ENCODE measurements around the gene KRTAP4-7. TPM values are rescaled to one million over a fixed set of nuclear protein-coding genes. Genes with fewer than 3 reads are reported as not detected.
"Not testable (repeated sequence)": the region's sequence is repeated elsewhere in the genome, so short reads cannot be mapped to it uniquely, and the experiment has no call there.

KRTAP4-7 gene
- total RNA-seq, result 10 to 100 TPM in 1 of 4 donors, 1 to 10 TPM in 1, under 1 TPM in 1, not detected in 1; 0.54 to 73.1 (median 2.4) TPM

DNA sequence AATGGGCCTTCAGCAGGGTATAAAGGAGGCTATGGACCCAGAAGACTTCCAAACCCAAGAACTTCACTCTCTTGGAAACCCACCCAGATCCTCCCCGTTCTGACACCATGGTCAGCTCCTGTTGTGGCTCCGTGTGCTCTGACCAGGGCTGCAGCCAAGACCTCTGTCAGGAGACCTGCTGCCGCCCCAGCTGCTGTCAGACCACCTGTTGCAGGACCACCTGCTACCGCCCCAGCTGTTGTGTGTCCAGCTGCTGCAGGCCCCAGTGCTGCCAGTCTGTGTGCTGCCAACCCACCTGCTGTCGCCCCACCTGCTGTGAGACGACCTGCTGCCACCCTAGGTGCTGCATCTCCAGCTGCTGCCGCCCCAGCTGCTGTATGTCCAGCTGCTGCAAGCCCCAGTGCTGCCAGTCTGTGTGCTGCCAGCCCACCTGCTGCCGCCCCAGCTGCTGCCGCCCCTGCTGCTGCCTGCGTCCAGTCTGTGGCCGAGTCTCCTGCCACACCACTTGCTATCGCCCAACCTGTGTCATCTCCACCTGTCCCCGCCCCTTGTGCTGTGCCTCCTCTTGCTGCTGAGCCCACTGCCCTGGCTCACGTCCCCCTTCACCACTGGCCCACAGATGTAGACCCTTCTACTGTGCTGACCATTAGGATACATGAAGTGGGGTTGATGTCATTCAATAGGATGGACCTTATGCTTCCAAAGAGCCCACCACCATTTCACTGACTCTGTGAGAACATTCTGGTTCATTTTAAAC is at the start of gene KRTAP4-7:
Gene KRTAP4-7, plus strand, starts transcription at position 51 of the 757 bp plus-strand sequence. Its CDS starts 57 bp downstream, at position 108.
- DNase-seq (ENCODE audit: low spot score in 2 of 2), result peak in 1 of 2 donors; percentile 54
- intact Hi-C loops (cut with DNase I; ENCODE audit: low total_unique reads); H3K4me3 ChIP-seq (ENCODE audit: low read depth, poor library complexity, severe bottlenecking): not testable (repeated sequence)
- WGBS, 2 donors, result 84 to 87% methylated on average over 7 to 11 of the region's 14 CpGs

DNA sequence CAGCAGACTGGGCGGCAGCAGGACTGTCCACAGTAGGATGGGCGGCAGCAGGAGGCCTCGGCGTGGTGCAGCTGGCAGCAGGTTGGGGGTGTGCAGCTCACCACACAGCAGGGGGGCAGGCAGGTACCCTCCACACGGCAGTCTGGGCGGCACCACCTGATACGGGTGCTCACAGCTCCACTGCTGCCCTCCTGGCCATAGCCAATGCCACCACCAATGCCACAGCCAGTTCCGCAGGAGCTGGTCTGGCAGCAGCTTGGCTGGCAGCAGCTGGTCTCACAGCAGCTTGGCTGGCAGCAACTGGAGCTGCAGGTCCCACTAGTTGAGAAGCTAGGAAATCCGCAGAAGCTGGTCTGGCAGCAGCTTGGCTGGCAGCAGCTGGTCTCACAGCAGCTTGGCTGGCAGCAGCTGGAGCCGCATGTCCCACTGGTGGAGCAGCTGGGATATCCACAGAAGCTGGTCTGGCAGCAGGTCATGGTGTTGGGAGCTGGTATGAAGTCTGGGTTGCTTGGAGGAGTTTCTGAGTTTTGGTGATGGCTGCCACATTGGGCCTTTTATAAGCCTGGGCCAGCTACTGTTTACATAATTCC is 49.5 kb upstream of the KRTAP4-7 start, which contains the start of gene KRTAP1-3:
Gene KRTAP1-3, minus strand, starts transcription at position 529 of the 590 bp plus-strand sequence. Its CDS starts 53 bp downstream, at position 476.
- WGBS, 2 donors, result 77 to 78% methylated on average over 7 to 8 of the region's 10 CpGs
- H3K4me3 ChIP-seq (ENCODE audit: low read depth, poor library complexity, severe bottlenecking); intact Hi-C loops (cut with DNase I; ENCODE audit: low total_unique reads); DNase-seq (ENCODE audit: low spot score in 2 of 2): not testable (repeated sequence)

DNA sequence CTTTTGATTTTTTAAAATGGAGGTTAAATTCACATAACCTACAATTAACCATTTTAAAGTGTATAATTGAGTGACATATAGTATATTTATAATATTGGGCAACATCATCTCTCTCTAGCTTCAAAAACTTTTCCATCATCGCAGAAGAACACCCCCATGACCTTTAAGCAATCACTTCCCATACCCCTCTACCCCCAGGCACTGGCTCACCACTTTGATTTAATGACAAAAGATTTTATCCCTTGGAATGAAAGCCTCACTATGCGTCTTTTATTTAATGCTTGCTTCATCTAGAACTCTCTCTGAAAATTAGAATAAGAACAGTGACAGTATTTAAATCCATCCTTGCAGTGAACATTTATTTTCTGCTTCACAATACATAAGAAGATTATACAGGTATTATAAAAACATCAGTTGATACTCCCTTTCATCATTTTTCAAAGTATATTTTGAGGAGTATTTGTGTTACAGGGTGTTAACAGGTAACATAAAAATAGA is 46.0 kb upstream of the KRTAP4-7 start:
- DNase-seq (ENCODE audit: low spot score in 2 of 2), result no peak
- intact Hi-C loops (cut with DNase I; ENCODE audit: low total_unique reads), result no loop called here
- no peak for TF ChIP-seq POLR2A (IDR thresholded peaks at IDR 0.05)
- TF ChIP-seq, protein P1, sequence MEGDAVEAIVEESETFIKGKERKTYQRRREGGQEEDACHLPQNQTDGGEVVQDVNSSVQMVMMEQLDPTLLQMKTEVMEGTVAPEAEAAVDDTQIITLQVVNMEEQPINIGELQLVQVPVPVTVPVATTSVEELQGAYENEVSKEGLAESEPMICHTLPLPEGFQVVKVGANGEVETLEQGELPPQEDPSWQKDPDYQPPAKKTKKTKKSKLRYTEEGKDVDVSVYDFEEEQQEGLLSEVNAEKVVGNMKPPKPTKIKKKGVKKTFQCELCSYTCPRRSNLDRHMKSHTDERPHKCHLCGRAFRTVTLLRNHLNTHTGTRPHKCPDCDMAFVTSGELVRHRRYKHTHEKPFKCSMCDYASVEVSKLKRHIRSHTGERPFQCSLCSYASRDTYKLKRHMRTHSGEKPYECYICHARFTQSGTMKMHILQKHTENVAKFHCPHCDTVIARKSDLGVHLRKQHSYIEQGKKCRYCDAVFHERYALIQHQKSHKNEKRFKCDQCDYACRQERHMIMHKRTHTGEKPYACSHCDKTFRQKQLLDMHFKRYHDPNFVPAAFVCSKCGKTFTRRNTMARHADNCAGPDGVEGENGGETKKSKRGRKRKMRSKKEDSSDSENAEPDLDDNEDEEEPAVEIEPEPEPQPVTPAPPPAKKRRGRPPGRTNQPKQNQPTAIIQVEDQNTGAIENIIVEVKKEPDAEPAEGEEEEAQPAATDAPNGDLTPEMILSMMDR (IDR thresholded peaks at IDR 0.05), result no peak
- no peak overlapping the region for H3K4me3 ChIP-seq (ENCODE audit: low read depth, poor library complexity, severe bottlenecking)
- WGBS, 2 donors, result 79 to 88% methylated on average over 2 of the region's 2 CpGs

DNA sequence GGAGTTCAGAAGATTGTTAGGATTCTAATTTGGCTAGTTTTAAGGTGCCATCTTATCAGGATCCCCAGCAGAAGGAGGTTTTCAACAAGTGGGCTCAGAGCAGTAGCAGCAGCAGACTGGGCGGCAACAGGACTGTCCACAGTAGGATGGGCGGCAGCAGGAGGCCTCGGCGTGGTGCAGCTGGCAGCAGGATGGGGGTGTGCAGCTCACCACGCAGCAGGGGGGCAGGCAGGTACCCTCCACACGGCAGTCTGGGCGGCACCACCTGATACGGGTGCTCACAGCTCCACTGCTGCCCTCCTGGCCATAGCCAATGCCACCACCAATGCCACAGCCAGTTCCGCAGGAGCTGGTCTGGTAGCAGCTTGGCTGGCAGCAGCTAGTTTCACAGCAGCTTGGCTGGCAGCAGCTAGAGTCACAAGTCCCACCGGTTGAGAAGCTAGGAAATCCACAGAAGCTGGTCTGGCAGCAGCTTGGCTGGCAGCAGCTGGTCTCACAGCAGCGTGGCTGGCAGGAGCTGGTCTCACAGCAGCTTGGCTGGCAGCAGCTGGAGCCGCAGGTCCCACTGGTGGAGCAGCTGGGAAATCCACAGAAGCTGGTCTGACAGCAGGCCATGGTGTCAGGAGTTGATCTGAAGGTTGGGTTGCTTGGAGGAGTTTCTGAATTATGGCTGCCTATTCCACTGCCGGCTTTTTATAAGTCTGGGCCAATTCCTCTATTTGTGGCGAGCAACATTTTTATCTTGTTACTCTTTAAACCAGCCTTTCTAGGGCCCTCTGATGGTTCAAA is 43.0 kb upstream of the KRTAP4-7 start, which contains the start of gene KRTAP1-1:
Gene KRTAP1-1, minus strand, starts transcription at position 668 of the 789 bp plus-strand sequence. Its CDS starts 53 bp downstream, at position 615.
- WGBS, 2 donors, result 48 to 70% methylated on average over 10 to 13 of the region's 14 CpGs

DNA sequence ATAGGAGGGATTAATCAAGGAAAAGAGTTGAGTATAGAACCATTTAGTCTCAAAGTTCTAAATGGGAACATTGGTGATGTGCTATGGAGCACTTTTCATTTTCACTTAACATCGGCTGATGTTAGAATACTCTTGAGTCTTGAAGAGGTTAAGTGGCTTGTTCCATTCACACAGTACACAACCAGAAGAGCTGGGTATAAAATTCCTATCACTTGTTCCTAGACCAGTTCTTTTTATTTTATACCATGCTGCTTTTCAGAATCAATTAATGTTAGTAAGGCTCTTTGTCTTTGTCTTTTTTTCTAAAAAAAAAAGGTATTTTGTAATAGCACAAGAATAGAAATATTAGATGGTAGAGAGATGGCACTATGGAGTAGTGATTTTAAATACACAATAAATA is 41.0 kb upstream of the KRTAP4-7 start:
- no peak for DNase-seq (ENCODE audit: low spot score in 2 of 2)
- 97 to 98% methylated on average over 1 of the region's 1 CpG for WGBS, 2 donors
- intact Hi-C loops (cut with DNase I; ENCODE audit: low total_unique reads), result no loop called here
- TF ChIP-seq, protein P1 (IDR thresholded peaks at IDR 0.05), result no peak
- TF ChIP-seq POLR2A (IDR thresholded peaks at IDR 0.05), result no peak
- H3K4me3 ChIP-seq (ENCODE audit: low read depth, poor library complexity, severe bottlenecking), result no peak overlapping the region

More for the DNA sequence above, 43.0 kb upstream of the KRTAP4-7 start, which contains the start of gene KRTAP1-1:
- H3K4me3 ChIP-seq (ENCODE audit: low read depth, poor library complexity, severe bottlenecking); DNase-seq (ENCODE audit: low spot score in 2 of 2); intact Hi-C loops (cut with DNase I; ENCODE audit: low total_unique reads): not testable (repeated sequence)

DNA sequence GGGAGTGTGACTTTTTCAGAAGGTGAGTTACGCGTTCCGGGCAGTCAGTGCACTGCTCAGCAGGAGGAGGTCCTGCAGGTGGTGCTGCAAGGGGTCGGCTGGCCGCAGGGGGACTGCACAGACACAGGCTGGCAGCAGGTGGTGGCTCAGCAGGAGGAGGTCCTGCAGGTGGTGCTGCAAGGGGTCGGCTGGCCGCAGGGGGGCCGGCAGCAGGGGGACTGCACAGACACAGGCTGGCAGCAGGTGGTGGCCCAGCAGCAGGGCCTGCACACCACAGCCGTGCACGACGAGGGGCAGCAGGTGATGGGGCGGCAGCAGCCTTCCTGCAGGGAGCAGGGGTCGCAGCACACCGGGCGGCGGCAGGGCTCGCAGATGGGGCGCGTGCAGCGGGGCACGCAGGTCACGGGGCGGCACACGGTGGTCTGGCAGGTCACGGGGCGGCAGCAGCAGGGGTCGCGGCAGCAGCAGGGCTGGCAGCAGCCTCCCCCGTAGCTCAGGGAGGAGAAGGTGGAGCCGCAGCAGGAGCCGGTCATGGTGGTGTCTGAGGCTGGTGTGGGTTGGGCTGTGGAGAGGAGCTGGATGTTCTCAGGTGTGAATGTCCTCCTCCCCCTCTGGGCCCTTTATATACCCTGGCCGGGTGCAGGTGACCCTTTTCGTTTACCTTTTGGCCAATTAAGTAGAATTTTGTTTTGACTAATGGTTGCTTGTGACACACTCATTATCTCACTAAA is 37.0 kb upstream of the KRTAP4-7 start, which contains the start of gene KRTAP2-1:
Gene KRTAP2-1, minus strand, starts transcription at position 582 of the 731 bp plus-strand sequence. Its CDS starts 49 bp downstream, at position 533.
- intact Hi-C loops (cut with DNase I; ENCODE audit: low total_unique reads); H3K4me3 ChIP-seq (ENCODE audit: low read depth, poor library complexity, severe bottlenecking); DNase-seq (ENCODE audit: low spot score in 2 of 2): not testable (repeated sequence)
- 65 to 75% methylated on average over 9 to 10 of the region's 33 CpGs for WGBS, 2 donors

DNA sequence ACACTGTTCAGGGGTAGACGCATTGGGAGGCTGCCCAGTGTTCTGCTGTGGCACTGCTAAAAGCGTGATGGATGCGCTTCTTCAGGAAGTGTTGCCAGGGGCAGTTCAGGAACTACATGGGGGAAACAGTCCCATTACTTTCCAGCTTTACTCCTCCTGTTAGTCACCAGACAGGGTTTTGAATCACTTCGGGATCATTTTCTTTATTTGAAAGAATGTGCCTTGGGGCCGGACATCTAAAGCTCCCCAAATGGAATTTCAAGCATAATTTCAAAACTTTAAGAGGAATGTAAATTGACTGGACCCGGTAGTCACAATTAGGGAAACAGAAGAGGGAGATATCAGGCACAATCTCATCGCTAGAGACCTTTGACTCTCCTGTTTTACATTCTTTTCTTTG is 35.5 kb upstream of the KRTAP4-7 start:
- no peak for DNase-seq (ENCODE audit: low spot score in 2 of 2)
- 56 to 67% methylated on average over 7 of the region's 7 CpGs for whole genome bisulfite sequencing, 2 donors
- TF ChIP-seq, protein P1 (IDR thresholded peaks at IDR 0.05), result no peak
- TF ChIP-seq POLR2A (IDR thresholded peaks at IDR 0.05), result no peak
- no peak overlapping the region for H3K4me3 ChIP-seq (ENCODE audit: low read depth, poor library complexity, severe bottlenecking)
- intact Hi-C loops (cut with DNase I; ENCODE audit: low total_unique reads), result no loop called here

Measured in lower leg skin (tissue), 4 donors.